ENCODE measurements around the gene GRIPAP1. TPM values are rescaled to one million over a fixed set of nuclear protein-coding genes. Genes with fewer than 3 reads are reported as not detected.

Gene GRIPAP1, protein sequence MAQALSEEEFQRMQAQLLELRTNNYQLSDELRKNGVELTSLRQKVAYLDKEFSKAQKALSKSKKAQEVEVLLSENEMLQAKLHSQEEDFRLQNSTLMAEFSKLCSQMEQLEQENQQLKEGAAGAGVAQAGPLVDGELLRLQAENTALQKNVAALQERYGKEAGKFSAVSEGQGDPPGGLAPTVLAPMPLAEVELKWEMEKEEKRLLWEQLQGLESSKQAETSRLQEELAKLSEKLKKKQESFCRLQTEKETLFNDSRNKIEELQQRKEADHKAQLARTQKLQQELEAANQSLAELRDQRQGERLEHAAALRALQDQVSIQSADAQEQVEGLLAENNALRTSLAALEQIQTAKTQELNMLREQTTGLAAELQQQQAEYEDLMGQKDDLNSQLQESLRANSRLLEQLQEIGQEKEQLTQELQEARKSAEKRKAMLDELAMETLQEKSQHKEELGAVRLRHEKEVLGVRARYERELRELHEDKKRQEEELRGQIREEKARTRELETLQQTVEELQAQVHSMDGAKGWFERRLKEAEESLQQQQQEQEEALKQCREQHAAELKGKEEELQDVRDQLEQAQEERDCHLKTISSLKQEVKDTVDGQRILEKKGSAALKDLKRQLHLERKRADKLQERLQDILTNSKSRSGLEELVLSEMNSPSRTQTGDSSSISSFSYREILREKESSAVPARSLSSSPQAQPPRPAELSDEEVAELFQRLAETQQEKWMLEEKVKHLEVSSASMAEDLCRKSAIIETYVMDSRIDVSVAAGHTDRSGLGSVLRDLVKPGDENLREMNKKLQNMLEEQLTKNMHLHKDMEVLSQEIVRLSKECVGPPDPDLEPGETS
- polyA plus RNA-seq (ENCODE audit: insufficient read length): 22.0 TPM

GRCh38 chrX:49002091-49002935 lies at the start of gene GRIPAP1:
GRIPAP1 (minus strand) TSS chrX:49002264; CDS start chrX:49002229, 35 bp downstream.
- peak; percentile 88 for DNase-seq

- DNase-seq: no peak
These were observed 41.9 kb upstream of the GRIPAP1 start for GRCh38 chrX:49043987-49044281.

GRCh38 chrX:49043220-49043986 lies 41.3 kb upstream of the GRIPAP1 start, which contains the start of gene TFE3:
TFE3 (minus strand) TSS chrX:49043357; CDS start chrX:49043226, 131 bp downstream.
- peak; percentile 97 for DNase-seq

DNA sequence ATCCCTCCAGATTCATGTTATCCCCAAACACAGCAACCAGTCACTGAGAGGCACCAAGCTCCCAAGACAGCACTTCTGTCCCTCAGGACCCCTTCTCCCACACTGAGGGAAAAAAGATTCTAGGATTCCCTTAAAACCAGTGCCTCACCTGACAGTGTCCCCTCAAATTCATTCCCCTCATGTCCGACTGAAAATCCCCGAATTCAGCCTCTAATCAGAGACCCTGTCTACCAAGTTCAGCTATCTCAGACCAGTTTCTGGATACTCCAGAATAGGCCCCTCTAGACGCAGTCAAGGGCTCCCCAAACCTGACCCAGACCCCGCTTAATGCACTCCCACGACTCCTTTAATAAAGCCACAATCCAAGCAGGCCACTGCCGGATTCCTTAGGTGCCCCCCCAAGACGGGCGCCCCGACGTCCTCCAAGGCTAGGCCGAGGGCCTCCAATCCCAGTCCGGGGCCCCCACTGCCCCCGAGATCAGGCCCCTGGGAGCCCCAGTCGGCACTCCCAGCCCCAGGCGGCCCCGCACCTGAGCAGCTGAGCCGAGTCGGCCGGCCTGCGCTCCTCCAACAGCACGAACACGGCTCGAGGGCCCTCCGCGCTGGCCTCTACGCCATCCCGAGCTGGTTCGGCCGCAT lies 40.6 kb upstream of the GRIPAP1 start:
- no peak for DNase-seq

DNA sequence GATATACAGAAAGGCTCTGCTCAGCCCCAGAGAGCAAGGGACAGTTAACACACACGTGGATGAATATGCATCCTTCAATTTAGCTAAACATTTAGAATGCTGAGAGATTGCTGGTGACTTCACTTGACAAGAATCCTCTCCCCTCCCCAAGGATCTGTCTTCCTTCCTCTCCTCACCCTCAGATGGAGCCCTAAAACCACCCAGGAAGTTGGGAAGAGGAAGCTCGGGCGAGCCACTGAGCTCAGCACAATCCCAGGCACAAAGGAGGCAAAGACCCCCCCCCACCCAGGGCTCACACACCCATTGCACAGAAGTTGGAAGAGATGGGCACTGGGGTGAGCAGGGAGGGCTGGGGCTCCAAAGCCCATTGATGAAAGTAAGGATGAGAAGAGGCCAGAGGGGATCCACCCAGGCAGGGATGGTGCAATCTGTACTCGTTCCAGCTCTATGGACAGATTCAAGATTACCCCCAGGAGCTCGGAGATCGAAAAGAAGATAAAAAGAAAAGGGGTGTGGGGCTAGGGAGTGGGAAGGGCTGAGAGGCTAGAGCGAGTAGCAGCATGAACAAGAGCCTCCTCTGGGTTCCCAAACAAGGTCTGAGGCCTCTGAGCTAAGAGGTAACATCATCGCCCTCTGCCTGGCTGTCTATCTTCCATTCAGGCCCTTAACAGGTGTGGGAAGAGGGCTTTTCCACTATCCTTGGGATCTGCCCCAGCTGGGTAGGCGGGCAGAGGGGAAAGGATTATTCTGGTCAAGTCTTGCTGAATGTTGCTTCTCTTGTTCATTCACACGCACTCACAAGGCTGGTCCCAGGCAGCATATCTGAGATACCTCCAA lies 39.9 kb upstream of the GRIPAP1 start:
- DNase-seq: peak; percentile 23

- DNase-seq: no peak
These were observed 38.4 kb upstream of the GRIPAP1 start for GRCh38 chrX:49040376-49040955.

DNA sequence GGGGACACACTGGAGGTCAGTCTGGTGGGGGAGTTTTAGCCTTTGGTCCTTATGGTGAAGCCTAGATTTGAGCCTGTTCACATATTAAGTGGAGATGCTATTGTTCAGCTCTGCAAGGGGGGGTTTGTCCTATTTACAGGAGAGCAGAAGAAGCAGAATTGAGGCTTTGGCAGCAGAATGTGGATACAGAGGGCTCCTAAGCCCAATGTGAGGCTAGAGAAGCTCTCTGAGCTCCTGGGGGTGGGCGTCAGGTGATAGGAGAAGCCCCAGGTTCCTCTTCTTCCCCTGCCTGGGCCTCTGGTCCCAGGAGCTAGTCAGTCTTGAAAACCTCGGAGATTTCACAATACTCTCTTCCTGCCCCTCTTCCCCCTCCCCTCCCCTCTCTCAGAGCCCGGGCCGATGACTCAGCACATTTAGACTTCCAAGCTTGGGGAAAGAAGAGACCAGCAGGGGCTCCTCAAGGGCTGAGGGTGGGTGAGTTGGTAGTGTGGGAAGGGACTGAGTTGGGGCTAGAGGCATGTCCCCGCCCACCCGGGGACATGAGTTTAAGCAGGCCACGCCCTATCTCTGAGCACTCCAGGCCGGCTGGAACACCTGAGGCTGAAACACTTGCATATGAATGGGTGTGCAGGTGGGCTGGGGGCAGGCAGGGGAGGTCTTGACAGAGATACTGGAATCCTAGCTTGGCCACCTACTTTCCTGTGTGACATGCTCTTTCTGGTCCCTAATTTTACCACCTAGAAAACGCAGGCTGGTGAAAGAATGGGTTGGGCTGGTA lies 37.7 kb upstream of the GRIPAP1 start:
- DNase-seq: peak; percentile 47

- DNase-seq: no peak
These were observed 35.9 kb upstream of the GRIPAP1 start for GRCh38 chrX:49037883-49038475.

DNA sequence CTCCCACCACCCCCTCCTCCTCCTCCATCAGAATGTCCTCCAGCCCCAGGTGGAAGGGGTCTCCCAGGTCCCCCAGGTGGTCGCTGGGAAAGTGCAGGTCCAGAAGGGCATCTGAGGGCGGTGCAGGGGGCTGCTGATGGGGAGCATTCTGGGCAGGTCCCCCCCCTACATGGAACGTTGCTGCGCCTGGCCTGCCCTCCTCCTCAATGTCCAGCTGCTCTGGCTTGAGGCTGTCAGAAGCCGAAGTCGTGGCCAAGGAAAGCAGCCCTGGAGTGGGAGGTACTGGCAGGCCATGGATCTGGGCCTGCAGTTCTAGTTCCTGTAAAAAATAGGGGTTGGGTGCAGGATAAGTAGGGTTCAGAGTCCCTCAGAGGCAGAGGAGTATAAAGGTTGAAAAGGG lies 28.2 kb upstream of the GRIPAP1 start:
- DNase-seq: no peak

DNA sequence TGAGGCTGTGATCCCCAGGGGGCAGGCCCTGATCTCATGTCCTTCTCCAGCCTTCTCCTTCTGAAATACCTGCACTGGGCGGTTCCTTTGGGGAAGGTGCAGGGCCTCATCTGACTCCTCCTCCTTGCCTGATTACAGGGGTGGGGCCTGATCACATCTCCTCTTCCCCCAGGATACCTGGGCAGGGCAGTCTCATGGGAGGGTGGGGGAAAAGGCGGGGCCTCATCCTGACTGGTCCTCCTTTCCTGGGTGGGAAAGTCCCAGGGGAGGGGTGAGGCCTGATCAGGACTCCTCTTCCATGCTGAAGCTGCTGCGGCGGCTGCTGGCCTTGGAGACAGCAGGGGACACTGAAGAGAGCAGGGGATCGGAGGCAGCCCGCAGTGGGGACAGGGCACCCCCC lies 27.8 kb upstream of the GRIPAP1 start:
- DNase-seq: no peak

- no peak for DNase-seq
These were observed 17.7 kb upstream of the GRIPAP1 start for GRCh38 chrX:49019599-49020249.

GRCh38 chrX:49019050-49019449 lies 17.0 kb upstream of the GRIPAP1 start:
- DNase-seq: no peak

- no peak for DNase-seq
These were observed 1.6 kb upstream of the GRIPAP1 start for GRCh38 chrX:49003696-49004095.

- DNase-seq: no peak
These were observed 458 bp downstream of the GRIPAP1 start for GRCh38 chrX:49001521-49002090.

DNA sequence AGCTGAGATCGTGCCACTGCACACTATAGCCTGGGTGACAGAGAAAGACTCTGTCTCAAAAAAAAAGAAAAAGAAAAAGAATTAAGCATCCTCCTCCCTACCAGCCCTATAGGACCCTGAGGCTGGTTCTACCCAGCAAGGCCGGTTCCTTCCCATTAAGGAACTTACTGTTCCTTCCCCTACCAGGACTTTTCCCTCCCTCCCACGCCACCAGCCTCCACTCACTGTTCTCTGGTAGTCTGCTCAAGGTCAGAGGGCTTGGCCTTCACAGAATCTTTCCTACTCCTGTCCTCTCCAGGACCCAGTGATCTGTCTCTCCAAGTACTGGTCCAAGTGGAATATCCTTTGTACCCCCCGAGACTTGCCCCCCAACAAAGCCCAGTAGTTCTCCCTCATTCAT lies 1.4 kb downstream of the GRIPAP1 start:
- DNase-seq: no peak

DNA sequence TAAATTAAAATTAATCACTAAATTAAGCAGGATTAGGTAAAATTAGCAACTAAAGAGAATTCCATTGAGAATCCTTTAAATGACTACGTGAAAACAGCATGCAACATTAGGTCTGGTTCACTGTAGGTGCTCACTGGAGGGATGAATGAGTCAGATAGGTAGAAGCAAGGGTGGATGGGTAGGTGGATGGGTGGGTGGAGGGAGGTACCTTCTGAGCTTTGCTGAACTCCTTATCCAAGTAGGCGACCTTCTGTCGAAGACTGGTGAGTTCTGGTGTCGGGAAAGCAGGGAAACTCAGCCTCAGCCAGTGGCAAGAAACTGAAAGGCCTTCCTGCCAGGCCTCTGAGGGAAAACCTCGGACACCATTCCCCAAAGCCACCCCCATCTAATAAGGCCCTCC lies 3.0 kb downstream of the GRIPAP1 start:
- no peak for DNase-seq

- no peak for DNase-seq
These were observed 3.7 kb downstream of the GRIPAP1 start for GRCh38 chrX:48998391-48998790.

DNA sequence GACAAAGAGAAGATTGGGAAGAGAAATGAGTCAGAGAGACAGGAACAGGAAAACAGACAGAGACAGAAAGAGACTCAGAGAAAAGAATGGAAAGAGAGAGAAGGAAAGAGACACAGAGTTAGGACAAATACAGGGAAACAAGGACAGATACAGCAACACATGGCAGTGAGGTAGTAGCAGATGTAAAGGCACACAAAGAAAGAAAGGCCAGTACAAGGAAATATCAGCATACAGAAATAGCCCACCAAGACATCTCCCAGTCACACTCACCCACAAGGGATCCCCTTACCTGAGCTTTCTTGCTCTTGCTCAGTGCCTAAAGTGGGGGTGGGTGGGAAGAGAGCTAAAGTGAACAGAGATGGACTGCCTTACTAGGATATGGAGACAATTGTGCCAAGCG lies 4.2 kb downstream of the GRIPAP1 start:
- DNase-seq: no peak
